HG02798 (cell line): Measurements from ENCODE around the gene GPS1.

Experiments used
- ATAC-seq: cut with Tn5 transposase; IDR thresholded peaks from one replicate; pipeline ENCODE4 v1.9.1; 2021; ENCODE audit warnings: mild to moderate bottlenecking; ENCODE audit not compliant: unreplicated experiment, poor library complexity

Gene GPS1

GRCh38 chr17:82013772-82014321 lies 37.9 kb upstream of the GPS1 start:
- ATAC-seq, result no peak

- ATAC-seq, result no peak
Observed at GRCh38 chr17:82014432-82014831, 37.3 kb upstream of the GPS1 start.

- no peak for ATAC-seq
Observed at GRCh38 chr17:82014971-82015310, 36.8 kb upstream of the GPS1 start.

- no peak for ATAC-seq
Observed at GRCh38 chr17:82015311-82015971, 36.3 kb upstream of the GPS1 start.

- no peak for ATAC-seq
Observed at GRCh38 chr17:82016061-82016874, 35.4 kb upstream of the GPS1 start.

- ATAC-seq, result no peak
Observed at GRCh38 chr17:82016875-82017459, 34.7 kb upstream of the GPS1 start.

GRCh38 chr17:82017612-82018151 lies 34.0 kb upstream of the GPS1 start:
- no peak for ATAC-seq

- ATAC-seq, result no peak
Observed at GRCh38 chr17:82018152-82018988, 33.3 kb upstream of the GPS1 start.

- ATAC-seq, result no peak
Observed at GRCh38 chr17:82018989-82019689, 32.6 kb upstream of the GPS1 start.

- no peak for ATAC-seq
Observed at GRCh38 chr17:82019690-82020571, 31.8 kb upstream of the GPS1 start.

- ATAC-seq, result no peak
Observed at GRCh38 chr17:82020572-82021106, 31.1 kb upstream of the GPS1 start.

GRCh38 chr17:82021107-82021899 lies 30.4 kb upstream of the GPS1 start:
- no peak for ATAC-seq

- ATAC-seq, result no peak
Observed at GRCh38 chr17:82021900-82022309, 29.8 kb upstream of the GPS1 start.

- peak; percentile 12 for ATAC-seq
Observed at GRCh38 chr17:82022310-82022980, 29.3 kb upstream of the GPS1 start, which contains the start of gene CENPX. Gene CENPX, minus strand, starts transcription at chr17:82022878. Its CDS starts 17 bp downstream, at chr17:82022861.

GRCh38 chr17:82022981-82023446 lies 28.7 kb upstream of the GPS1 start, which contains the start of gene LRRC45:
Gene LRRC45, plus strand, starts transcription at chr17:82023305. Its CDS starts 339 bp downstream, at chr17:82023644.
- peak; percentile 90 for ATAC-seq

GRCh38 chr17:82023447-82024241 lies 28.1 kb upstream of the GPS1 start:
- no peak for ATAC-seq
